Uterus (tissue), 4 donors: ENCODE data around the gene KPNA3. TPM values are rescaled to one million over a fixed set of nuclear protein-coding genes. Genes with fewer than 3 reads are reported as not detected.

ENCODE experiments used
- DNase-seq, 2 donors: peaks; one replicate each; pipeline ENCODE4 v3.0.0-alpha.2; 2019 to 2020
- H3K27ac ChIP-seq, 2 donors: fragments of 200-600 bp; sonication (generic); 1 replicate in 1 of 2; 2 replicates in 1 of 2; pipeline ENCODE4 v1.5.1; 2016 to 2018
- H3K27me3 ChIP-seq, 2 donors: fragments of 200-600 bp; sonication (generic); one replicate each; pipeline ENCODE4 v1.5.1; 2018 to 2019; ENCODE audit warnings: control low read depth in 1 of 2
- H3K36me3 ChIP-seq, 2 donors: fragments of 200-600 bp; sonication (generic); one replicate each; pipeline ENCODE4 v1.5.1; 2019; ENCODE audit warnings: control low read depth in 1 of 2
- H3K4me1 ChIP-seq, 2 donors: fragments of 200-600 bp; sonication (generic); one replicate each; pipeline ENCODE4 v1.5.1; 2018 to 2019; ENCODE audit warnings: control low read depth in 1 of 2
- H3K4me3 ChIP-seq, 2 donors: fragments of 200-600 bp; sonication (generic); 1 replicate in 1 of 2; 2 replicates in 1 of 2; pipeline ENCODE4 v1.5.1; 2018 to 2019; ENCODE audit warnings: mild to moderate bottlenecking in 1 of 2
- H3K9me3 ChIP-seq, 2 donors: fragments of 200-600 bp; sonication (generic); one replicate each; pipeline ENCODE4 v1.5.1; 2019; ENCODE audit warnings: control low read depth in 1 of 2
- CTCF ChIP-seq, 4 experiments: fragments of 200-600 bp in 2 of 4; fragments of 450-650 bp in 2 of 4; sonication (generic) in 2 of 4; IDR thresholded peaks; one replicate each; pipeline ENCODE4 v1.5.1; 2016 to 2019; ENCODE audit warnings: antibody characterized with exemption in 4 of 4, mild to moderate bottlenecking in 2 of 4, moderate library complexity in 1 of 4
- POLR2A ChIP-seq, 2 donors: fragments of 450-650 bp; IDR thresholded peaks; one replicate each; pipeline ENCODE4 v1.6.1; 2016; ENCODE audit warnings: antibody characterized with exemption in 2 of 2, mild to moderate bottlenecking in 1 of 2, moderate library complexity in 1 of 2
- intact Hi-C: fragments of 100-400 bp; cut with DNase I; formaldehyde crosslinking; loops from one replicate; pipeline ENCODE4 v1.15.1; 2023; ENCODE audit warnings: low total_unique reads
- total RNA-seq, 4 donors: library from RNA; depleted of rRNA in 3 of 4; stranded (reverse); fragments of >200 nt in 3 of 4; gene quantifications; one replicate each; pipeline versions ENCODE4 v1.1.0 to v1.2.4, GENCODE V29; 2014 to 2023
- donor health status: DM: yes; HTN: yes; CAD: no.

The KPNA3 gene
- total RNA-seq, 4 donors from 2014 or later: 9.1 to 49.2 (median 30.3) TPM

GRCh38 chr13:49784886-49785570 lies 7.5 kb downstream of the KPNA3 start:
- DNase-seq: no peak
- no peaks in the 10 kb centered on the region for H3K4me1 ChIP-seq
- TF ChIP-seq CTCF (IDR thresholded peaks at IDR 0.05) (no peak), POLR2A (IDR thresholded peaks at IDR 0.05) (no peak)
- H3K27ac ChIP-seq: no peak overlapping the region
- no peaks in the 10 kb centered on the region for H3K36me3 ChIP-seq
- no peaks in the 10 kb centered on the region for H3K27me3 ChIP-seq
- H3K9me3 ChIP-seq: no peaks in the 10 kb centered on the region
- intact Hi-C loops: no loop called here
- H3K4me3 ChIP-seq: no peak overlapping the region

GRCh38 chr13:49783865-49784264 lies 8.6 kb downstream of the KPNA3 start:
- H3K4me1 ChIP-seq: no peaks in the 10 kb centered on the region
- no peak for TF ChIP-seq POLR2A (IDR thresholded peaks at IDR 0.05)
- no peak for TF ChIP-seq CTCF (IDR thresholded peaks at IDR 0.05)
- H3K4me3 ChIP-seq: no peak overlapping the region
- H3K27me3 ChIP-seq: no peaks in the 10 kb centered on the region
- H3K36me3 ChIP-seq: no peaks in the 10 kb centered on the region
- DNase-seq: no peak
- intact Hi-C loops: no loop called here
- no peaks in the 10 kb centered on the region for H3K9me3 ChIP-seq
- no peak overlapping the region for H3K27ac ChIP-seq

GRCh38 chr13:49782784-49783183 lies 9.7 kb downstream of the KPNA3 start:
- intact Hi-C loops: no loop called here

GRCh38 chr13:49781806-49782205 lies 10.7 kb downstream of the KPNA3 start:
- no peak overlapping the region for H3K27ac ChIP-seq
- intact Hi-C loops: no loop called here
- DNase-seq: no peak
- no peaks in the 10 kb centered on the region for H3K36me3 ChIP-seq
- no peaks in the 10 kb centered on the region for H3K27me3 ChIP-seq
- TF ChIP-seq POLR2A (IDR thresholded peaks at IDR 0.05): no peak
- no peak for TF ChIP-seq CTCF (IDR thresholded peaks at IDR 0.05)
- H3K4me3 ChIP-seq: no peak overlapping the region
- no peaks in the 10 kb centered on the region for H3K9me3 ChIP-seq
- H3K4me1 ChIP-seq: peaks cover 0 to 8% of the 10 kb centered on the region in 2 donors

More at GRCh38 chr13:49782784-49783183, 9.7 kb downstream of the KPNA3 start:
- H3K27ac ChIP-seq: no peak overlapping the region
- no peaks in the 10 kb centered on the region for H3K9me3 ChIP-seq
- DNase-seq: no peak
- no peak overlapping the region for H3K4me3 ChIP-seq
- peaks cover 0 to 7% of the 10 kb centered on the region in 2 donors for H3K4me1 ChIP-seq
- no peak for TF ChIP-seq POLR2A (IDR thresholded peaks at IDR 0.05)
- TF ChIP-seq CTCF (IDR thresholded peaks at IDR 0.05): no peak
- no peaks in the 10 kb centered on the region for H3K27me3 ChIP-seq
- no peaks in the 10 kb centered on the region for H3K36me3 ChIP-seq

- no peak for TF ChIP-seq POLR2A (IDR thresholded peaks at IDR 0.05)
- Histone ChIP-seq H3K27ac (no peak overlapping the region), H3K9me3 (no peaks in the 10 kb centered on the region), H3K36me3 (no peaks in the 10 kb centered on the region), H3K4me3 (no peak overlapping the region), H3K4me1 (peaks cover 0 to 8% of the 10 kb centered on the region in 2 donors), H3K27me3 (no peaks in the 10 kb centered on the region)
- no peak for DNase-seq
- intact Hi-C loops: no loop called here
Observed at GRCh38 chr13:49779721-49780120, 12.8 kb downstream of the KPNA3 start.
